Progenitor cell of endocrine pancreas (in vitro differentiated cells): ENCODE results near the gene ECSCR. TPM values are rescaled to one million over a fixed set of nuclear protein-coding genes. Genes with fewer than 3 reads are reported as not detected.
"Not testable (repeated sequence)": the region's sequence is repeated elsewhere in the genome, so short reads cannot be mapped to it uniquely, and the experiment has no call there.

Source experiments
- DNase-seq: peaks from one replicate; pipeline ENCODE4 v3.0.0; 2021; ENCODE audit warnings: low spot score; ENCODE audit not compliant: unreplicated experiment
- H3K27ac Mint-ChIP-seq: 2 replicates; pipeline ENCODE4 v1.8.0; 2021; ENCODE audit warnings: mild to moderate bottlenecking, moderate library complexity, mixed read lengths
- H3K27me3 Mint-ChIP-seq: 2 replicates; pipeline ENCODE4 v1.8.0; 2021; ENCODE audit warnings: mixed read lengths
- H3K36me3 Mint-ChIP-seq: 2 replicates; pipeline ENCODE4 v1.8.0; 2022; ENCODE audit warnings: mixed read lengths; ENCODE audit not compliant: insufficient read depth
- H3K4me1 Mint-ChIP-seq: 2 replicates; pipeline ENCODE4 v1.8.0; 2021; ENCODE audit warnings: low read depth, mixed read lengths
- H3K4me3 Mint-ChIP-seq: 2 replicates; pipeline ENCODE4 v1.8.0; 2021; ENCODE audit warnings: low read depth, mild to moderate bottlenecking, moderate library complexity, mixed read lengths
- H3K9me3 Mint-ChIP-seq: 2 replicates; pipeline ENCODE4 v1.8.0; 2021; ENCODE audit warnings: low read depth, mixed read lengths
- total RNA-seq: library from RNA; stranded (reverse); gene quantifications from 2 replicates; pipeline ENCODE4 v1.2.1, GENCODE V29; 2021
- TF ChIP-seq, protein P1 (sequence below): fragments of 200-600 bp; sonication (generic); IDR thresholded peaks from one replicate; pipeline ENCODE4 v1.5.0; 2021; ENCODE audit warnings: antibody characterized with exemption, mild to moderate bottlenecking; ENCODE audit not compliant: unreplicated experiment

ECSCR gene
- total RNA-seq, 1 donor from 2014 or later, result not detected

DNA sequence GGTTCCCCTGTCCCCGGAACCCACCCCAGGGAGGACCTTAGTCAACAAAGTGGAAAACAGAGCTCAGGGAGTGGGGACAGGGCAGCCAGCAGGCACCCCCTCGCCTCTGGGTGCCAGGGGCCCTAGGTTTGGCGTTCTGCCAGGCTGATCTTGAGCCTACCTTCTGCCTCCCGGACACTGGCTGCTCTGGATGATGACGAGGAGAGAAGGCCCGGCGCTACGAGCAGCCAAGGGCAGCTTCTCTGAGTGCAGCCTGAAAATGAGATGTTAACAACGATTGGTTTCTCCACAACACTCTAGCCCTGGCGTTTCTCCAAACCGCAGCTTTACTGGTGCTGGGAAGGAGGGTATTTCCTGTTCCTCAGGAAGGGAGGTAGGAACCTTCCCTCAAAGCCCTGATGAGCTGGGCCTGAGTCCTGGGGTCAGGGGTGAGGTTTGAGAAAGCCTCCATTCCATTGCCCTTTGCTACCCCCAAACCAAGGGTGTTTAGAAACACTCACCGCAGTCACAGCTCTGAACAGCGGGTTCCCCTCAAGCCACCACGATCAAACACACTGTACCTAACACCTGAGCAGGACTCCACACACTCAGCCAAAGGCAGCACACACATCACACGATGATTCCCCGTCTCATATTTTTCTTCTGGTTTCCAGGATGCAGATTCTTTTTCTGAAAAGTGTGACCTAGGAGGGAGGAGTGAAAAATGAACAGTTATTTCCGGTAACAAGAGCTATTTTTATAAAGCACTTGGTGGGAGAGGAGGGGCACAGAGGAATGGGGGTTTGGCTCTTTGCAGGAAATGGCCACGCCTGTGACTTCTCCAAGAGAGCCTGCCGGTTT is 19.7 kb upstream of the ECSCR start, which contains the start of gene STING1:
Gene STING1 (minus strand): TSS at position 709 of the 840 bp plus-strand sequence. CDS start 1,054 bp downstream, outside the sequence.
- Mint-ChIP-seq H3K4me3 (no peak within 1 kb of the TSS), H3K4me1 (no peaks in the 10 kb centered on the region), H3K27me3 (peaks cover 4% of the 10 kb centered on the region), H3K36me3 (no peaks in the 10 kb centered on the region), H3K27ac (no peak within 1 kb of the TSS), H3K9me3 (no peaks in the 10 kb centered on the region)
- DNase-seq, result no peak
- TF ChIP-seq, protein P1, sequence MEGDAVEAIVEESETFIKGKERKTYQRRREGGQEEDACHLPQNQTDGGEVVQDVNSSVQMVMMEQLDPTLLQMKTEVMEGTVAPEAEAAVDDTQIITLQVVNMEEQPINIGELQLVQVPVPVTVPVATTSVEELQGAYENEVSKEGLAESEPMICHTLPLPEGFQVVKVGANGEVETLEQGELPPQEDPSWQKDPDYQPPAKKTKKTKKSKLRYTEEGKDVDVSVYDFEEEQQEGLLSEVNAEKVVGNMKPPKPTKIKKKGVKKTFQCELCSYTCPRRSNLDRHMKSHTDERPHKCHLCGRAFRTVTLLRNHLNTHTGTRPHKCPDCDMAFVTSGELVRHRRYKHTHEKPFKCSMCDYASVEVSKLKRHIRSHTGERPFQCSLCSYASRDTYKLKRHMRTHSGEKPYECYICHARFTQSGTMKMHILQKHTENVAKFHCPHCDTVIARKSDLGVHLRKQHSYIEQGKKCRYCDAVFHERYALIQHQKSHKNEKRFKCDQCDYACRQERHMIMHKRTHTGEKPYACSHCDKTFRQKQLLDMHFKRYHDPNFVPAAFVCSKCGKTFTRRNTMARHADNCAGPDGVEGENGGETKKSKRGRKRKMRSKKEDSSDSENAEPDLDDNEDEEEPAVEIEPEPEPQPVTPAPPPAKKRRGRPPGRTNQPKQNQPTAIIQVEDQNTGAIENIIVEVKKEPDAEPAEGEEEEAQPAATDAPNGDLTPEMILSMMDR, result no peak

DNA sequence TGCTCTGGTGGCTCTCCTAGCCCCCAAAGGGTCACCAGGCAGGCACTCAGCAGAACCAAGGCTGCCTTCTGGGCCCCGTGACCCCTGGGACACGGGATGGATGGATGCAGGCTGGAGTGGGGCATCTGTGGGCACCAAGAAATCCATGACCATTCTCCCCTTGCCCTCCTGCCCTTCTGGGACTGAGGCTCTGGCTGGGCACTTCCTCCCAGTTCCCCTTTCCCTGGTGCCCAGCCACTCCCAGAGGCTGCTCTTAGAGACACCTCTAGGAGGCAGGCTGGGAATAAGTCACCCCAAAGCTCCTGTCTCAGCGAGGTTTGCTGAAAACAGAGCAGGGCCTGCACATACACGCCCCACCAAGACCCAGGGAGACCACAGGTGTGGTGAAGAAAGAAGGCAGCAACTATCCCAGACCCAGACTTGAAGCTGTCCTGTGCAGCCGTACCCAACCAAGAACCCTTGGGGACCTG is 19.1 kb upstream of the ECSCR start:
- H3K4me3 Mint-ChIP-seq, result no peak overlapping the region
- H3K27me3 Mint-ChIP-seq, result peaks cover 3% of the 10 kb centered on the region
- H3K27ac Mint-ChIP-seq, result no peak overlapping the region
- no peaks in the 10 kb centered on the region for H3K36me3 Mint-ChIP-seq
- no peak for DNase-seq
- TF ChIP-seq, protein P1, result no peak
- no peaks in the 10 kb centered on the region for H3K4me1 Mint-ChIP-seq
- no peaks in the 10 kb centered on the region for H3K9me3 Mint-ChIP-seq

DNA sequence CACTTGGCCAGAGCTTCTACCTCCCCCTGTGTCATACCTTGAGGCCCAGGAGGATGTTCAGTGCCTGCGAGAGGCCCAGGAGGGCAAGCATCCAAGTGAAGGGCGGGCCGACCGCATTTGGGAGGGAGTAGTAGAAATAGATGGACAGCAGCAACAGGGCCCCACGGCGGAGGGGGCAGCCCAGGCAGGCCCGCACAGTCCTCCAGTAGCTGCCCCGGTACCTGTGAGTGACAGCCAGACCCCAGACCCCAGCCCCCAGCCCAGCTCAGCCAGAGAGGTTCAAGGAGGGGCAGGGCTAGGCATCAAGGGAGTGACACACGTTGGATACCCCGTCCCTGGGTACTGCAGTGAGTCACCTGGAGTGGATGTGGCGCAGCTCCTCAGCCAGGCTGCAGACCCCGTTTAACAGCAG is 18.6 kb upstream of the ECSCR start:
- no peak for DNase-seq
- H3K27me3 Mint-ChIP-seq, result no peaks in the 10 kb centered on the region
- H3K4me1 Mint-ChIP-seq, result no peaks in the 10 kb centered on the region
- no peak overlapping the region for H3K4me3 Mint-ChIP-seq
- no peaks in the 10 kb centered on the region for H3K9me3 Mint-ChIP-seq
- TF ChIP-seq, protein P1, result no peak
- no peaks in the 10 kb centered on the region for H3K36me3 Mint-ChIP-seq
- no peak overlapping the region for H3K27ac Mint-ChIP-seq

DNA sequence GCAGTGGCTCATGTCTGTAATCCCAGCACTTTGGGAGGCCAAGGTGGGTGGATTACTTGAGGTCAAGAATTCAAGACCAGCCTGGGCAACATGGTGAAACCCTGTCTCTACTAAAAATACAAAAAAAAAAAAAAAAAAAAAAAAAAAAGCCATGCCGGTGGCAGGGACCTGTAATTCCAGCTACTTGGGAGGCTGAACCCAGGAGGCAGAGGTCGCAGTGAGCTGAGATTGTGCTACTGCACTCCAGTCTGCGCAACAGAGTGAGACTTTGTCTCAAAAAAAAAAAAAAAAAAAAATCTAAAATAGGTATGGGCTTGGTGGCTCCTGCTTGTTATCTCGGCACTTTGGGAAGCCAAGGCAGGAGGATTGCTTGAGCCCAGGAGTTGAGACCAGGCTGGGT is 17.2 kb upstream of the ECSCR start:
- not testable (repeated sequence) for DNase-seq, H3K4me3 Mint-ChIP-seq, H3K27ac Mint-ChIP-seq, H3K27me3 Mint-ChIP-seq, H3K36me3 Mint-ChIP-seq, H3K4me1 Mint-ChIP-seq, H3K9me3 Mint-ChIP-seq

DNA sequence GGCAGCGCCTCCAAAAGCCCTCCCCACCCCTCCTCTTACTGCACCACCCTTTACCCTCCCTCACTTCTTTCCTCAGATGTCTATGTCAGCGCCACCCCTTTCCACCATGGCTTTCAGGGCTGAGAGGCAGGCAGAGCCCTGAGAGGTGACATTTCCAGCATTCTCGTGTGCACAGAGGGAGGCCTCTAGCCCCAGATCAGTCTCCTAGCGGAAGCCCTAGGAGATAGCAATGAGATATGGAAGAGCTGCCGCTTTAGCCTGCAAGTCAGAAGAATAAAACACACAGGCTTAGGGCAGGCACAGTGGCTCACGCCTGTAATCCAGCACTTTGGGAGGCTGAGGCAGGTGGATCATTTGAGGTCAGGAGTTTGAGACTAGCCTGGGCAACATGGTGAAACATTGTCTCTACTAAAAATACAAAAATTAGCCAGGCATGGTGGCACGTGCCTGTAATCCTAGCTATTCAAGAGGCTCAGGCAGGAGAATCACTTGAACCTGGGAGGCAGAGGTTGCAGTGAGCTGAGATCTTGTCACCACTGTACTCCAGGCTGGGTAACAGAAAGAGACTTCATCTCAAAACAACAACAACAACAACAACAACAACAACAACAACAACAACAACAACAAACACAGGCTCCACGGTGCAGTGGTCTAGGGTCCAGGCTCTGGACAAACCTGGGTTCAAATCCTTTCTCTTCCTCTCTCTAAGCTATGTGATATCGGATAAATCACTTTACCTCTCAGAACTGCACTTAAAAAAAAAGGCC is 16.3 kb upstream of the ECSCR start:
- not testable (repeated sequence) for DNase-seq, H3K27me3 Mint-ChIP-seq, H3K27ac Mint-ChIP-seq, H3K4me3 Mint-ChIP-seq, H3K9me3 Mint-ChIP-seq, H3K36me3 Mint-ChIP-seq, H3K4me1 Mint-ChIP-seq
- TF ChIP-seq, protein P1, result peak; percentile 7
